ENCODE results near the gene KIAA1586.
A peak's percentile ranks its signal among the peaks of the same experiment; 100 is the strongest.
"Not testable (repeated sequence)": the region's sequence is repeated elsewhere in the genome, so short reads cannot be mapped to it uniquely, and the experiment has no call there.

KIAA1586 gene

GRCh38 chr6:57046332-57047256 lies at the start of gene KIAA1586:
TSS of gene KIAA1586 (plus strand) at chr6:57046693. CDS start at chr6:57046756, 63 bp downstream.
- peak; percentile 85 for DNase-seq

GRCh38 chr6:56999049-56999448 lies 47.4 kb upstream of the KIAA1586 start:
- no peak for DNase-seq

GRCh38 chr6:56999748-57000147 lies 46.7 kb upstream of the KIAA1586 start:
- not testable (repeated sequence) for DNase-seq

- DNase-seq, result no peak
These were observed 44.3 kb upstream of the KIAA1586 start for GRCh38 chr6:57002197-57002596.

GRCh38 chr6:57004292-57004691 lies 42.2 kb upstream of the KIAA1586 start:
- DNase-seq, result no peak

GRCh38 chr6:57006101-57006500 lies 40.4 kb upstream of the KIAA1586 start:
- DNase-seq, result no peak

- DNase-seq, result not testable (repeated sequence)
These were observed 38.4 kb upstream of the KIAA1586 start for GRCh38 chr6:57008069-57008468.

GRCh38 chr6:57013521-57013926 lies 33.0 kb upstream of the KIAA1586 start:
- no peak for DNase-seq

GRCh38 chr6:57017069-57017468 lies 29.4 kb upstream of the KIAA1586 start:
- DNase-seq, result no peak

- no peak for DNase-seq
These were observed 28.7 kb upstream of the KIAA1586 start for GRCh38 chr6:57017841-57018240.

GRCh38 chr6:57019434-57019833 lies 27.1 kb upstream of the KIAA1586 start:
- no peak for DNase-seq

- peak; percentile 60 for DNase-seq
These were observed 25.3 kb upstream of the KIAA1586 start for GRCh38 chr6:57021086-57021720.

- DNase-seq, result no peak
These were observed 22.2 kb upstream of the KIAA1586 start for GRCh38 chr6:57024321-57024720.

GRCh38 chr6:57024775-57025174 lies 21.7 kb upstream of the KIAA1586 start:
- DNase-seq, result no peak

- DNase-seq, result no peak
These were observed 20.5 kb upstream of the KIAA1586 start for GRCh38 chr6:57026001-57026400.

GRCh38 chr6:57027301-57027700 lies 19.2 kb upstream of the KIAA1586 start:
- DNase-seq, result no peak

- no peak for DNase-seq
These were observed 17.3 kb upstream of the KIAA1586 start for GRCh38 chr6:57029213-57029612.

GRCh38 chr6:57033228-57033627 lies 13.3 kb upstream of the KIAA1586 start:
- DNase-seq, result no peak

GRCh38 chr6:57035549-57035948 lies 10.9 kb upstream of the KIAA1586 start:
- no peak for DNase-seq

GRCh38 chr6:57038906-57039305 lies 7.6 kb upstream of the KIAA1586 start:
- no peak for DNase-seq

GRCh38 chr6:57040011-57040410 lies 6.5 kb upstream of the KIAA1586 start:
- DNase-seq, result no peak

- not testable (repeated sequence) for DNase-seq
These were observed 2.4 kb upstream of the KIAA1586 start for GRCh38 chr6:57044061-57044460.

- no peak for DNase-seq
These were observed 1.9 kb upstream of the KIAA1586 start for GRCh38 chr6:57044568-57044967.

- not testable (repeated sequence) for DNase-seq
These were observed 728 bp downstream of the KIAA1586 start for GRCh38 chr6:57047257-57047585.
